ENCODE measurements around the gene PPP5C.

GRCh38 chr19:46328079-46328478 lies 18.8 kb upstream of the PPP5C start:
- TF ChIP-seq POLR2A (IDR thresholded peaks at IDR 0.05; ENCODE audit: low read length) (no peak), GATA1 (IDR thresholded peaks at IDR 0.05; ENCODE audit: low read depth, low read length) (no peak)

Measured in erythroblast (primary cell).